GM11168 (cell line): ENCODE measurements around the gene COLEC12.

Source experiments
- in situ Hi-C: fragments of 300-500 bp; cut with MboI; formaldehyde crosslinking; loops from one replicate; pipeline ENCODE4 v1.12.0; 2022; ENCODE audit warnings: low sequenced_read_pairs; ENCODE audit not compliant: unreplicated experiment

Gene COLEC12

DNA sequence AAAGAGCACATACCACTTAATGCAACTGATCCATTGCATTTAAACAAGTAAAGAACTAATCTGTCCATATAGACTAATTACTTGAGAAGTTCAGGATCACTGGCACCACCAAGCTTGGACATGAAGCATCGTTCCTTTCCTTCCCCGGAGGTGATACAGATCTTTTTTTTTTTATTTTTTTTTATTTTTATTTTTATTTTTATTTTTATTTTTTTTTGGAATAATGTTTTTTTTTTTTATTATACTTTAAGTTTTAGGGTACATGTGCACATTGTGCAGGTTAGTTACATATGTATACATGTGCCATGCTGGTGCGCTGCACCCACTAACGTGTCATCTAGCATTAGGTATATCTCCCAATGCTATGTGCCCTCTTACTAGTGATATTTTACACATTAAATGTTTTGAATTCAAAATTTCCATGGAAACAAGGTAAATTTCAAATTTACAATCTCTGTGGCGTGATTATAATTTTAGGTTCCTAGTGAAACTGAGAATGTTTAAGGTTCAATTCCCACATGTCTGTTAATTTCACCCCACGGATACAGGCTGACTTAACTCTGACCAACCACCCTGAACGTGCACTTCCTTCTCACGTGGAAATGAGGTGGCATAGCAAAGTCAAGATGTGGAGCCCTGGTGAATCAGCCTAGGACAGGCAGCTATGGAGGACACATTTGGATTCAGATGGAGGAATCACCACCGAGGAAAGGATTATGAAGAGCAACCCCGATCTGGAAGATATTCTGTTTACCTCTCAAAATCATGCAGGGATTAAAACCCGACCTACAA is 131.1 kb downstream of the COLEC12 start:
- in situ Hi-C loops, result no loop called here

DNA sequence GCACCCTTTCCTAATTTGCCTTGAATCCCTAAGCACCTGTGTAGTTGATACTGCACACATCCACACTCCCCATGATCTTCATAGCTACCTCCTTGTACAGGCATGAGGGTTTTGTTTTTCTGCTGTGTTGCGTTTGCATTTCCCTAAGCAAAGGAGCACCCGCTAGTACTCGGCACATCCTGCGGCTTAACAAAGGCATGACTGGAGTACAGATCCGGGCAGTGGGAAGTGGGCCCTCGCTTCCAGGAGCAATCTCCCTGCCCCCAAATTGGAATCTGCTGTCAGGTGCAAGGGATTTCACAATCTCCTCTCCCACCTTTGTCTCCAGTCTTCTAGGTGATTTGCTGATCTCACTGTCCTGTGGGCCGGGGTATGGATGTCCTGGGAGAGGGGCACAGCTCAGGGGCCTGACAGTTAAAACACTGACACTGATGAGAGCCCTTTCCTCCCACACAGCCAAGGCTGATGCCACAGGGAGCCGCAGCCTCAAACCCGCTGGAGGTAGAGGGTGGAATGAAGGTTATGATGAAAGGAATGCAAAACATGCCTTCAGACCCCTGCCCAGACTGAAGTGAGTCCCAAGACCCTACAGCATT is 133.9 kb downstream of the COLEC12 start:
- in situ Hi-C loops, result no loop called here

DNA sequence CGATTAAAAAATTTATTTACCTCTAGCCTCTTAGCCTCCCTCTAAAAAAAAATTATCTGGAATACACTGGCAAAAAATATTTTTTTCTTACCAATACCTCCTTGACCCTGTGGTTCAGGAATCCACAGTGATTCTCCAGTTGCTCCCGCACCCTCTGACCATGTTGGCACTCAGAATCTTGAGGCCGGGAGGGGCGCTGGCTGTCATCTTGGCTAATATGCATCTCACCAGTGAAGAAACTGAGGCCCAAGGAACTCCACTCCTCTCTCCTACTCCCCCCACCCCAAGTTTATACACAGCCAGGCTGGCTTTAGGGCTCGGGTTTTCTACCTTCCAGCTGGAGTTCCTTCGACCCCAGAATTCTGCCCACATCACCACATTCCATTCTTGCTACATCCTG is 134.8 kb downstream of the COLEC12 start:
- in situ Hi-C loops, result no loop called here

DNA sequence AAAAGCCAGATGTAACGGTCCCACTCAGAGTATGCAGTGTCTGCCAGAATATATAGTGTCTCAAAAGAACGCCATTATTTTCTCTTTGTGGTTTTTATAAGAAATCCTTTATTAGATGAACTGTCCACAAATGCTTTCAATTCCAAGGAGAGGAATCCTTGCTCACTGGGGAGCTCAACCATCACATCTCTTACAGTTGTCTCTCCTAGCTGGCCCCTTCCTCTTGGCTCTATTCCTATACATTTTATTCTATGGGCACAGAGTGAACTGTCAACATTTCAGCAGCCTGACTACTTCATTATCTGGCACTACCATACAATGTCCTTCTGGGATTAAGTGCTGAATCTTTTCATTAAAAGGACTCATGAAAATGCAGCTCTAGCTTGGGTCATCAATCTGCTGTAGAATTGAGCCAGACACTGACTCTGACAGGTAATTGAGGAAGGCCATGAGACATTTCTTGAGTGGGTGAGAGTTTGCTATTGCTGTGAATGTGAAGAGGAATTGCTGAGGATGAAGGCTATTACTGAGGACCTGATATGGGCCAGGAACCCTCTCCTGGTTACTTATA is 136.2 kb downstream of the COLEC12 start:
- in situ Hi-C loops, result no loop called here

DNA sequence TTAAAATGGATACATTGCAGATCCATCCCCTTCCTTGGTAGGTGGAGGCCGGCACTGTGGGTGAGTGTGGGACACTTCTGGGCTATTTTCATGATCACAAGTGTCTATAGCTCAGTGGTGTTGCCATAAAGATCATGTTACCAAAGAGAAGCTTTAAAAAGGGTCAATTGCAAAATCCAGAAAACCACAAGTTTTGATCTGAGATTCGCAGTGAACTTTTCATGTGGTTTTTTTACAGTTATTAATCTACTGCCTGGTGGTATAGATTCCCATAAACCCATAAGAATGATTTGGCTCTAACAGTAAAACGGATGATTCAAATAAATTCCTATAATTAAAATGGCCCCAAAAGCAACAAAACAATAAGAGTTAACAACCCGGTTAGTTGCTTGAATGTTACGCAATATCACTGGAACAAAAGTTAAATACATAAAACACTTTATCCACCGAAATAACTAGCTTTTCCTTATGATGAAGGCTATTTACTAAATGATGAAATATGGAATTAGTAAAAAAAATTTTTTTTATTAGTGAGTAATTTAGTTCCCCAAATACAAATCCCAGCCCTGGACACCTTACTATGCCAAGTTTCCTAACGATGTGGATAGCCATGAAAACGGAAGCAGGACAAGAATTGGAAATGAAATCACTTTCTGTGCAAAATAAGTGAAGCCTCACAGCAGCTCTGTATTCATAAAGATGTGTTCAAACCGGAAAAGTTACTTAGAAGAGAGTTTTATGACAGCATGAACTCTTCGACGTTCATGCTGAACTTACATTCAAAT is 137.0 kb downstream of the COLEC12 start:
- in situ Hi-C loops, result no loop called here

DNA sequence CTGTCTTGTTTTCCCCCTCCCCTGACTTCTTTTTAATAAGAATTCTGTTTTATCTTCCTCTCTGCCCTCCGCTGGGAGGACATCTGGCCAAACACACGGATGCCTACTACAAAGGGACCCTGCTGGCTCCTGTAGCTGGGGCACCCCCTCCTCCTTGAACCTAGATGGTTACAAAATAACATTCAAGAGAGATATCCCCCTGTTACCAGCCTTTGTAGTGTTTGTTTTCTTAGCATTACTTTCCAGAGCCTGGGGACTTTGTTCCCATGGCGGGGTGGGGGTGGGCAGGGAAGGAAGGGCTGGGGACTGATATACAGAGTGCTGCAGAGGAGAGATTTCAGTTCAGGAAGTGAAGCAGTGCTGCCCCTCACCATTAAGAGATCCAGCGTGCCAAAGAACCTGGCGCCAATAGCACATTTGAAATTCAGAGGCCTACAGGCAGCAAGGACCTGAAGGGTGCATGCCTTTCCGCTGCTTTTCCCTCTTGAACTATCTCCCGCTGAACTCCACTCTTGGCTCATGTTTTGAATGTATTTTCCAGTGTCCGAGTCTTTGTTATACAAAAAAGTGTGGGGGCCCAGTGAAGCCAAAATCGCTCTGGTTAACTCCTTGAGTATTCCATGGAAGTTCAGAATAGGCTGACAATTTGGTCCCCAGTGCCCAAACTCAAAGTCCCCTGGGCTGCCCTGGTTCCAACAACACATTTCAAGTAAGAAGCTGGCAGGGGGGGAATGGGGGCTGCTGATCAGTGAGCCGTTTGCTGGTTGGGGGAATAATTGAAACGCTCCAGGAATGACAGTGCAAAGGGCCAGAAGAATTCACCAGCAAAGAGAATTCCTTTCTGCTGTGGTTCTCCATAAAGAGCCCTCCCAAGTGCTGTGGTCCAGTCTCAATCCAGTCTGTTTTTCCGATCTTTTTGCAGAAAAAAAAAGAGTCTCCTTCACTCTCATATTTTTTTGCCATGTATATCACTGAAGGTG is 137.9 kb downstream of the COLEC12 start:
- in situ Hi-C loops, result no loop called here

DNA sequence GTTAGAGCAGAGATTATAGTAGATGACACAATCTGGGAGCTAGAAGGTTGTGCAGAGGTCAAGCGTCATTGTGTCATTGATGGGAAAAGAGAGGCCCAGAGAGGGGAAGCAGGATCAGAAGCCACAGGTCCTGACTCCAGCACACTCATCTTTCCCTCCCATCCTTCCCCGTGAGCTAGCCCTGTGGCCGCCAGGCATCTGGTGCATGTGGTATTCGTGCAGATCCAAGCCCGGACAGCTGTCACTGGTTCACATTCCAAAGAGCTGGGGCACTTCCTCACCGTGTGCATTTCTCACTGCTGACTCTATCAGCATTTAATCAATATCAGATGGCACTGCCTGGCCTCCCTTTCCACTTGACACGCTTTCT is 138.6 kb downstream of the COLEC12 start:
- in situ Hi-C loops, result no loop called here

DNA sequence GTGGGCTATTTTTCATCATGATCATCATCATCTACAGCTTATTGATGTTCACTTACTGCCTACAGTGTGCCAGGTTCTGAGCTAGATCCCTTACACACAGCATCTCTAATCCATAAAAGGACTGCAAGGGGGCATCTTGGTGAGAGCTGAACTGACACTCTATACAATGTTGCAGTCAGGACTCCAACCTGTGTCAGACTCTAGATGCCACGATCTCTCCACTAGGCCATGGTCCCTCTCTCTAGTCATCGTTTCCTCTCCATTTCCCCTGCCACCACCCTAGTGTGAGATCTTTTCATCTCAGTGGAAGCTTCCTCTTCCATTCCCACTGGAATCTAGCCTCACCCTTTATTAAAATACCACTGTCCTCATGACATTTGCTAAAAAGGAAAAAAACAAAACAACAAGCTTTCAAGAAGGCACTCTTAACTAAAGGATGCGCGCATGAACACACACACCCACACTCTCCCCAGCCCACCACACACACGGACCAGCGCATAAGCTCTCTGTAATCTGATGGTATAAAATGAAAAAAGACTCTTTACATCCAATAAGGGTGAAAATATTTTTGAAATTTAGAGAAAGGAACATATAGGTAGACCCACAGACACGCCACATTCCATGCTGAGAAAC is 139.3 kb downstream of the COLEC12 start:
- in situ Hi-C loops, result no loop called here

DNA sequence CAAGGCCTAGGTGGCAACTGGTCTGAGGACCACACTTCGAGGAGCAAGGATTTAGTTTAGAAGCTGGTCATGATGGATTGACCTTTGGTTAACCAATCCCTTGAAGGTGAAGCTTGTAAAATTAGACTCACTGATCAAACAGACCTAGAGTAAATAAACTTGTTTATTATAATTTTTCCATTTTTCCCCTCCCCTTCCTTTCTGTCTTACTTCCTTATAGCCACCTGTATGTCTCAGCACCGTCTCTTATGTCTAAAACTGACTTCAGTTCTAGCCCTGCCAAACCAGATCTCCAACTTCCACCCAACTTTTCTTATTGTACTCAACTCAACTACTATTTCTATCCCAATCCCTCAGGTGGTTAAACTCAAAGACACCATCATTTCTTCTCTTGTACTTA is 139.8 kb downstream of the COLEC12 start:
- in situ Hi-C loops, result no loop called here

DNA sequence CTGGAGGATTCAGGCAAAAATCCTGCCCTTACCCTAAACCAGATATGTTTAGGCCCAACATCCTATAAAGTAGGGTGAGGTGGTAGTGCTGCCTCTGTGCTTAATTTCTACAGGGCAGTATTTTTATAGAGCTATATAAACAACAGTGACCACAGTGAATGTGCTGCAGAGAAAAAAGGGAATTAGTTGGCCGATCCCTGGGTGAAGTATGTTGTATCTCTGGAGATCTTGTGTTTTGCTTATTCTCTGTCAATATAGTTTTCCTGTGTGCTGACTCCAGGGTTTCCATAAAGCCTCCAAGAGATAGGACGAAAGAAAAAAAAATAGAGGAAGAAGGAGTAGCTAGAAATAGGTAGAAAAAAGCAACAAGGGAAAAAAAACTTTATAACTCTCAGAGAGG is 143.7 kb downstream of the COLEC12 start:
- in situ Hi-C loops, result no loop called here

DNA sequence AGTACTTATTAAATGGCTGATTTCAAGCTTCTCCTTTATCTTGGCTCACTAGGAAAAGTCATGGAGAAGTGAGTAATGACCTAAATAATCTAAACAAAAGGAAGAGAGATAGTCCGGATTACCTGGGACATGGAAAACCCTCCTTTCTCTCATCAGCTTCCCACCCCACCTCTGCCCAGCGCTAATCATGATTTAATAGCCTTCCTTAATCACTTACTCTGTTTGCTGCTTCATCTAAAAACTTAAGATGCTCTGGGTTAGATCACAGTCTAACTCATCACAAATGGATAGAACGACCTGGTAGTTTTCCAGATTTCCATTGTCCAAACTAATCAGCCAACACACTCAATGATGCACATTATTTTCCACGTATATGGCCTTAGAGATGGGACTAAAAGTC is 144.8 kb downstream of the COLEC12 start:
- in situ Hi-C loops, result no loop called here

DNA sequence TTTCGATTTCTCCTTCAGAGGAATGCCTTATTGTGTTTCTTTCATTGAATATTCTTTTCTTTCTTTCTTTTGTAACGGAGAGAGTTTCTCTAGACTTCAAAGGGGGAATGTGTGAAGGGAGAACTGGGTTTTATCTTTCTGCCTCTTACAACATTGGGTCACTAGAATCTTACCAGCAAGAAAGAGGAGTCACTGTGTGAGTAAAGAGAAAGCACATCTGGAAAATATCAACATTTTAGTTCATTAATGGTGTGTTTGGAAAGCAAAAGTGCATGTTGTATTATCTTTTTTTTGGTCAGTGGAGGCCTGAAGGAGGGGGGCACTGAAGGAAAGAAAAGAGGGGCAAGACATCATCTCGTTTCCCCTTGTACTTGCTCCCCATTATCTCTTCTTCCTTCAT is 146.0 kb downstream of the COLEC12 start:
- in situ Hi-C loops, result no loop called here

DNA sequence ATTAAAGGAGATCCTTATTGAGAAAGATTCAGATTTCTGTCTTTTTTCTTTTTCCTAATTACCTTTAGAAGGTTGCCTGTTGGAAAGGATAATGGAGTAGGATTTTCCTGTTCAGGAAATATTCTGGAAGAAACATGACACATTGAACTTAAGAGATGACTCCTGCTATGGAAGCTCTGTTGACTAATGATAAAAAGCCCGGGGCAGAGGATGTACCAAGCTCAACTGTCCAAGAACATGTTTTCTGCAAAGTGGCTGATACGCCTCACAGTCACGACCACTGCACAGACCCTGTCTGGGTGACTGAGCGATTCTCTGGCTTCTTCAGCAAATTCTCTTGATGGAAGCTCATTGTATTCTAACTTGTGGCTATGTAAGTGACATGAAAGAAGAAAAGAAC is 146.5 kb downstream of the COLEC12 start:
- in situ Hi-C loops, result no loop called here

DNA sequence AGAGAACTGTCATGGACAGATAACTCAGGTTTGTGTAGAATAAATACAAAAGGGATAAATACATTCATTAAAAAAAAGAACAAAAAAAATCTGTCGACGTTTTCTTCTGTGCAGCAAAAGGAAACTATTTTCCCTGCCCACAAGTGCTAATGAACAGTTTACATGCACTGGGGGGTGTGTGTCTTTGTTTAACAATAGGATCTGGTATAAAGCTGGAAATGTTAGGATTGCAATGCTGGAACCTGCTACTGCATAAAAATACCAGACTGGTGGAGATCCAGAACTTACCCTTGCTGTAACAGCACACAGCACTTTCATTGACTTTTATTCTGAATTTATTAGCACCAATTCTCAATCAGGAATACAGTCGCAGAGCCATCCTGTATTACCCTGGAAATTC is 148.1 kb downstream of the COLEC12 start:
- in situ Hi-C loops, result no loop called here

DNA sequence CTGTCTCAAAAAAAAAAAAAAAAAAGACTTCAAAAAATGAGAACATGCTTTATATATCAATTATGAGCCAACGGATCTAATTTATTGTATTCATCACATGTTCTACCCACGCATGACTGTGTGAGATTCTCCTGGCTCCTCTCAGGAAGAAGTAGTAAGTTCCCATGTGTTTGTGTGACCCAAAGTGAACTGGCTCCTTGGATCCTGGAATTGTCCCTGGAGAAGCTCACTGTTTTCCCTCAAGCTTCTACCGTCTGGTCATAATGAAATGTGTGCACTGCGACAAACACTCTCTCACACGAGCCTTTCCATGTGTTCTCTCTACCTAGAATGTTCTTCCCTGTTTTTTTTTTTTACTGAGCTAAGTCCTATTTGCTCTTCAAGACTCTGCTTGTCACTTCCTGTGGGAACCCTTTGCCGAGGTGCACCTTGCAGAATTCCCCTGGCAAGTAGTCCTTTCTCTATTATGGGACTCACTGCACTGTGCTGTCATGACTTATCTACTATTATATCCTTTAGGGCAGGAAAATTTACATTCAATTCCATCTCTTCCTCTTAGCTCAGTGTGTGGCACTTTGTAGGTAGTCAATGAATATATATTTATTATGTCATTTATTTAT is 149.4 kb downstream of the COLEC12 start:
- in situ Hi-C loops, result no loop called here

DNA sequence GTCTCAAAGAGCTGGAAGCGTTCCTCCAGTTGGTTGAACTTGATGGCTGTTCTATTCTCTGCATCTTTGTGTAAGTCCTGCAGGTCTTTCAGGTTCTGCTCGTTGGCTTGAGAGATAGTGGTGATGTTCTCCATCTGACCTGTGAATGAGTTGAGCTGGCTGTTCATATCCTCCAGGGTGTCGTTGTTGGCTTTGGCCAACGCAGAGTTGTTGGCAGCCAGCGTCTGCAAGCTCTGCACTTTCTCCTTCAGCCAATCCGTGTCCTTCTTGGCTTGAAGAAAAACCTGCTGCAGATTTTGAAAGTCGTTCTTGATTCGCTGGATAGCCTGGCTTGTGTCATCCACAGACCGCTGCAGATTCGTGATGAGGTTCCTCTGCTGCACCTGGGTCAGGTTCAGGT is 153.9 kb downstream of the COLEC12 start:
- in situ Hi-C loops, result no loop called here

DNA sequence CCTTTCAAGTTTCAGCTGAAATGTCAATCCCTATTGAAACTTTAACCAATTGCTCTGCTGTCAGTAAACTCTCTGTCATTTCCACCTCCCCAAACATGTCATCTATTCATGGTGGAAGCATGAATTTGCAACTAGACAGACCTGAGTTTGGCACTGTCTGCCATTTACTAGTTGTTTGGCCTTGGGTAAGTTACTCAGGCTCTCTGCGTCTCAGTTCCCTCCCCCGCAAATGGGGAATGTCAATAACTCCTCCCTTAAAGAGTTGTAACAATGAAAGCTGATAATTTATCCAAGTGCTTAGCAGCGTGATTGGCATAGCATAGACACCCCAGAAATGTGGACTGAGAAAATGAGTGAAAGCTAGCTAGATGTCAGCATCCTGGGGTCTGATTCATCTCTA is 159.4 kb downstream of the COLEC12 start:
- in situ Hi-C loops, result no loop called here

DNA sequence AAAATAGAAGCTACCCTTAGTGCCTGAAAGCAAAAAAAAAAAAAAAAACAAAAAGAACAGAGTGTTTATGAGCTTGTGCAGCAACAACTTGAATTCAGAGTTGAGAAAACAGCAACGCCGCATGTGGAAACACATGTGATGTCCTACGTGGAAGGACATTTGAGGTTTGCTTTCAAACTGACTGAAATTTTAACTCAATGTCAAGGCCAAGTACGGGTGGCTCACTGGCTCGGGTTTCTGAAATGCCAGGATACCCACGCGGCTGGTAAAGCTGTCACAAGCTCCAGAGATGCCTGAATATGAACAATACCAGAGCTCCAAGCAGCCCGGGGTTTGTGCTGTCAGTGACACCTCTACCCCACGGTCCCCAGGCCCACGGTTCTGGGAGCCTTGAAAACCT is 160.5 kb downstream of the COLEC12 start:
- in situ Hi-C loops, result no loop called here

DNA sequence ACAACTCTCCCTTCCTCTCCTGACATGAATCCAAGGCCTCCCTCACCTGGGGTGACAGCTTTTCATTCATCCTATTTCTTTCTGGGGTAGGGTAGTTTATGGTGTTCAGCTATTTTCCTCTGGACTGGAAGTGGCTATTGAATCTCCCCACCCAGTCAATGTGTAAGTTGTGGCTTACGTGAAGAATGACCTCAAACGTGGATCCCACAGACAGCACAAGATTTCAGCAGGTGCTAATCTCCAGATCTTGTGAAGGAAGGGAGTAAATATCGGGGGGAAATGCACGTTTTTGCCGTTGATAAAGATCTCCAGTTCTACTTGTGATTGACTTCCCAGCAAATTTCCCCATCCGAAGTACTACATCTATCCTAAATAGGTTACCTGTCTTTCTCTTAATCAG is 161.3 kb downstream of the COLEC12 start:
- in situ Hi-C loops, result no loop called here
